ENCODE results near the gene CERK. TPM values are rescaled to one million over a fixed set of nuclear protein-coding genes. Genes with fewer than 3 reads are reported as not detected.

CERK gene
- total and polyA plus RNA-seq, 9 of the 15 experiments (the other 6 are each of a cell fraction or from before 2014, with no cell fraction given) = 1.1 to 14.9 (median 8.7) TPM

DNA sequence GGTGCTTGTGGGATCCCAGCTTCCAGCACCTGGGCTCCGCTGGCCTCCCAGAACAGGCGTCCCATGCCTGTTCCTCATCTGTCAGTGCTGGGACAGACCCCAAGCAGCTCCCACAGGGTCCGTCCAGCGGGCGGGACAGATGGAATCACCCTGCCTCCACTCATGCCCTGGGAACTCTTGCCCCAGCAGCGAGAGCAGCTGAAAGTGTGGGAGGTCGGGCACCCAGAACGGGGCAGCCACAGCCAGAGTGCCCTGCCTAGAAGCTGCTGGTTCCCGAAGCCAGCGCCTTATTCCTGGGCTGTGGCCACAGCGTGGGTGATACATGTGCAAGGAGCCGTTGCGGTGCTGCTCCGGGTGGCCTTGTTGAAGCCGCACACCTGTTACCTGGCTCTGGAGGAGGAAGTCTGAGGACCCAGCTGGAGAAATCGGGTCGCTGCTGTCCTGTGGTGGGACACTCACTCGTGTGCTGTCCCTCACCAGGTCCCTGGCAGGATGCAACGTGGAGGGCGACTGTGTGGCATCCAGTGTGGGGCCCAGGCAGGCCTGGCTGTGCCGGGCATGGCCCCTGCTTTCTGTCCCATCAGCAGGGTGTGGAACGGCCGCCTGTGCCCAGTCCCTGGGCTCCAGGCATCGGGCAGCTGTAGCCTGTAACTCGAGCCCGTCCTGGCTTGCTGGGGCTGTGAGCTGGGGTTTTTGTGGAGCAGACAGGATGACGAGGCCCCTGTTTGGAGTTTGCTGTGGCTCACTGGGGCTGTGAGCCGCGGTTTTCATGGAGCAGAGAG is 101.6 kb downstream of the CERK start (continued):
- TF ChIP-seq ZNF165 (CRISPR knock-in tag; IDR thresholded peaks at IDR 0.05; ENCODE audit: borderline replicate concordance) = no peak

GRCh38 chr22:46635756-46636155 is 102.3 kb downstream of the CERK start:
- H2AFZ ChIP-seq (ENCODE audit: low read depth, low read length) = no peak overlapping the region
- intact Hi-C loops (cut with micrococcal nuclease) = no loop called here
- ATAC-seq = peak; percentile 88
- no peaks in the 10 kb centered on the region for H3K9me1 ChIP-seq (ENCODE audit: control insufficient read depth, insufficient read depth, low read length)
- no peak overlapping the region for H3K4me2 ChIP-seq (ENCODE audit: insufficient read depth, low read length)
- no peak overlapping the region for H3K9ac ChIP-seq (ENCODE audit: insufficient read depth in 1 of 2, low read depth in 2 of 2, low read length in 2 of 2)
- H3K4me3 ChIP-seq = no peak overlapping the region
- peaks cover 14% of the 10 kb centered on the region; the same call in 2 of the 3 replicates for H3K36me3 ChIP-seq (ENCODE audit: control insufficient read depth, insufficient read depth, low read length)
- no peaks in the 10 kb centered on the region for H3K9me3 ChIP-seq (replicated peaks; ENCODE audit: control insufficient read depth, insufficient read depth, low read depth, low read length)
- H3K27me3 ChIP-seq (ENCODE audit: control insufficient read depth in 2 of 2, insufficient read depth in 2 of 2, low read length in 2 of 2) = no peaks in the 10 kb centered on the region
- no peaks in the 10 kb centered on the region for H3K79me2 ChIP-seq (ENCODE audit: control insufficient read depth, insufficient read depth, low read length)
- in situ Hi-C loops (cut with MboI) = no loop called here
- peaks cover 9 to 44% of the 10 kb centered on the region in 2 experiments; a peak in 4 of 5 replicates for H3K4me1 ChIP-seq (replicated peaks in 1 of 2; ENCODE audit: control insufficient read depth in 2 of 2, insufficient read depth in 2 of 2, low read length in 2 of 2)
- H3K27ac ChIP-seq (ENCODE audit: extremely low read depth, low read depth, low read length) = peak overlapping the region; percentile 48; the same call in 1 of the 3 replicates
- BruUV-seq (replicated peaks) = no TSS peak
- DNase-seq (ENCODE audit: extremely low read depth in 1 of 4, low spot score in 3 of 4) = peak in 1 of 4 experiments; percentile 50
- H4K20me1 ChIP-seq (replicated peaks; ENCODE audit: control insufficient read depth, insufficient read depth, low read length) = no peaks in the 10 kb centered on the region
- ChIA-PET POLR2A (interaction anchor here (0.9 kb wide), 1 partner anchor 14 kb away, joined by 3 read pairs; no protein-coding TSS in a partner anchor), CTCF (ENCODE audit: low intra/inter-chr PET ratio) (no interaction called here)
- FAIRE-seq = peak; percentile 37
- 77% methylated on average over 5 of the region's 11 CpGs for WGBS (ENCODE audit: insufficient coverage, low coverage, missing lambda C conversion rate)
- TF ChIP-seq, protein P1, sequence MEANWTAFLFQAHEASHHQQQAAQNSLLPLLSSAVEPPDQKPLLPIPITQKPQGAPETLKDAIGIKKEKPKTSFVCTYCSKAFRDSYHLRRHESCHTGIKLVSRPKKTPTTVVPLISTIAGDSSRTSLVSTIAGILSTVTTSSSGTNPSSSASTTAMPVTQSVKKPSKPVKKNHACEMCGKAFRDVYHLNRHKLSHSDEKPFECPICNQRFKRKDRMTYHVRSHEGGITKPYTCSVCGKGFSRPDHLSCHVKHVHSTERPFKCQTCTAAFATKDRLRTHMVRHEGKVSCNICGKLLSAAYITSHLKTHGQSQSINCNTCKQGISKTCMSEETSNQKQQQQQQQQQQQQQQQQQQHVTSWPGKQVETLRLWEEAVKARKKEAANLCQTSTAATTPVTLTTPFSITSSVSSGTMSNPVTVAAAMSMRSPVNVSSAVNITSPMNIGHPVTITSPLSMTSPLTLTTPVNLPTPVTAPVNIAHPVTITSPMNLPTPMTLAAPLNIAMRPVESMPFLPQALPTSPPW (CRISPR knock-in tag; IDR thresholded peaks at IDR 0.05) = 0 out of 2 replicates have a peak, but pooled peaks have one; percentile 28
- TF ChIP-seq, protein P2, sequence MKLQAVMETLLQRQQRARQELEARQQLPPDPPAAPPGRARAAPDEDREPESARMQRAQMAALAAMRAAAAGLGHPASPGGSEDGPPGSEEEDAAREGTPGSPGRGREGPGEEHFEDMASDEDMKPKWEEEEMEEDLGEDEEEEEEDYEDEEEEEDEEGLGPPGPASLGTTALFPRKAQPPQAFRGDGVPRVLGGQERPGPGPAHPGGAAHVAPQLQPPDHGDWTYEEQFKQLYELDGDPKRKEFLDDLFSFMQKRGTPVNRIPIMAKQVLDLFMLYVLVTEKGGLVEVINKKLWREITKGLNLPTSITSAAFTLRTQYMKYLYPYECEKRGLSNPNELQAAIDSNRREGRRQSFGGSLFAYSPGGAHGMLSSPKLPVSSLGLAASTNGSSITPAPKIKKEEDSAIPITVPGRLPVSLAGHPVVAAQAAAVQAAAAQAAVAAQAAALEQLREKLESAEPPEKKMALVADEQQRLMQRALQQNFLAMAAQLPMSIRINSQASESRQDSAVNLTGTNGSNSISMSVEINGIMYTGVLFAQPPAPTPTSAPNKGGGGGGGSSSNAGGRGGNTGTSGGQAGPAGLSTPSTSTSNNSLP (IDR thresholded peaks at IDR 0.05; ENCODE audit: borderline replicate concordance, low read depth, low read length) = no peak
- no peak for TF ChIP-seq PPARD (CRISPR knock-in tag; IDR thresholded peaks at IDR 0.05)
- TF ChIP-seq RAD21 (CRISPR knock-in tag; conservative IDR thresholded peaks at IDR 0.05 in 1 of 2, IDR thresholded peaks at IDR 0.05 in 1 of 2) = peak in 1 of 2 experiments; percentile 16; a peak in 2 of 4 replicates
- 0 out of 2 replicates have a peak, but pooled peaks have one; percentile 4 for TF ChIP-seq REST (IDR thresholded peaks at IDR 0.05; ENCODE audit: borderline replicate concordance)
- no peak for TF ChIP-seq REST (CRISPR knock-in tag; IDR thresholded peaks at IDR 0.05; ENCODE audit: low read depth)
